GM13976 (cell line): ENCODE data around the gene ARHGEF10L.

Experiments
- DNase-seq: peaks from one replicate; pipeline ENCODE4 v3.0.0; 2012; ENCODE audit warnings: low spot score
- in situ Hi-C: fragments of 300-500 bp; cut with MboI; formaldehyde crosslinking; loops from one replicate; pipeline ENCODE4 v1.12.0; 2022; ENCODE audit warnings: low sequenced_read_pairs, mixed read lengths, inconsistent platforms; ENCODE audit not compliant: unreplicated experiment
- TF ChIP-seq, protein P1 (sequence below): IDR thresholded peaks from 2 replicates; pipeline ENCODE4 v1.5.1; 2012; ENCODE audit warnings: borderline replicate concordance, mild to moderate bottlenecking; ENCODE audit not compliant: insufficient read depth; ENCODE audit errors: extremely low read depth, missing control alignments, control extremely low read depth

Gene ARHGEF10L

DNA sequence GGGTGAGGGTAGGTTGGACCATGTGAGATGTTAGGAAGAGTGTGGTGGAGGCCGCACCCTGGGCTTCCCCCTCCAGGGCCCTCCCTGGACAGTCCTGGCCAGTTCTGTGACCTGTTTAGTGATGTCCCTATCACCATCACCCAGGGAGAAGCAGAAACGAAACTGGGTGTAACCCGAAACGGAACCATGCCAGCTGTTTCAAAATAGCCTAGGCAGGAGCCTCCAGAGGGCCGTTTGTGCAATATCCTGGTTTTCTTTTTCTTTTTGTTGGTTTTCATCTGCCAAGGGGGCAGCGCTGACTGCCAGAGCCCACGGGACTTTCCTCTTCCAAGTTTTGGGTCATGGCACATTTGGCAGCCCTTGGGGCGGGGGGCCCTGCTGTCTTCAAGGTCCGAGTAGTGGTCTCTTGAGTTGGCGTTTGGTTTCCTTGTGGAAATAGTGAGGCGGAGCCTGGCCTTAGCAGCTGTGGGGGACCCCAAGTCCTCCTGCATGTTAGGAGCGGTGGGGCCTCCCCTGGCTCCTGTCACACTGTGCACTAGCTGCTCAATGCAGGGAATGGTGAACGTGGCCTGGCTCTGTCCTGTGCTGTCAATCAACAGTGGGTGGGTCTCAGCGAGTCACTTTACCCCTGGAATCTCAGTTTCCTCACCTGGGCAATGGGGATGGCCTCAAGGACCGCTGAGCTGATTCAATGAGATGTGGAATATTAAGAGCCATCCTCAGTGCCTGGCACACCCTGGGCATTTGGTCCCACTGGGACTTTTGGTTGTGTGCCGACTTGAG, 90.7 kb downstream of the ARHGEF10L start:
- TF ChIP-seq, protein P1, sequence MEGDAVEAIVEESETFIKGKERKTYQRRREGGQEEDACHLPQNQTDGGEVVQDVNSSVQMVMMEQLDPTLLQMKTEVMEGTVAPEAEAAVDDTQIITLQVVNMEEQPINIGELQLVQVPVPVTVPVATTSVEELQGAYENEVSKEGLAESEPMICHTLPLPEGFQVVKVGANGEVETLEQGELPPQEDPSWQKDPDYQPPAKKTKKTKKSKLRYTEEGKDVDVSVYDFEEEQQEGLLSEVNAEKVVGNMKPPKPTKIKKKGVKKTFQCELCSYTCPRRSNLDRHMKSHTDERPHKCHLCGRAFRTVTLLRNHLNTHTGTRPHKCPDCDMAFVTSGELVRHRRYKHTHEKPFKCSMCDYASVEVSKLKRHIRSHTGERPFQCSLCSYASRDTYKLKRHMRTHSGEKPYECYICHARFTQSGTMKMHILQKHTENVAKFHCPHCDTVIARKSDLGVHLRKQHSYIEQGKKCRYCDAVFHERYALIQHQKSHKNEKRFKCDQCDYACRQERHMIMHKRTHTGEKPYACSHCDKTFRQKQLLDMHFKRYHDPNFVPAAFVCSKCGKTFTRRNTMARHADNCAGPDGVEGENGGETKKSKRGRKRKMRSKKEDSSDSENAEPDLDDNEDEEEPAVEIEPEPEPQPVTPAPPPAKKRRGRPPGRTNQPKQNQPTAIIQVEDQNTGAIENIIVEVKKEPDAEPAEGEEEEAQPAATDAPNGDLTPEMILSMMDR: no peak
- no peak for DNase-seq
- in situ Hi-C loops: no loop called here

- no peak for DNase-seq
- in situ Hi-C loops: no loop called here
- TF ChIP-seq, protein P1: no peak
Observed at GRCh38 chr1:17630986-17631385, 91.5 kb downstream of the ARHGEF10L start.

- in situ Hi-C loops: no loop called here
- DNase-seq: no peak
- TF ChIP-seq, protein P1: no peak
Observed at GRCh38 chr1:17631410-17631809, 91.9 kb downstream of the ARHGEF10L start.

DNA sequence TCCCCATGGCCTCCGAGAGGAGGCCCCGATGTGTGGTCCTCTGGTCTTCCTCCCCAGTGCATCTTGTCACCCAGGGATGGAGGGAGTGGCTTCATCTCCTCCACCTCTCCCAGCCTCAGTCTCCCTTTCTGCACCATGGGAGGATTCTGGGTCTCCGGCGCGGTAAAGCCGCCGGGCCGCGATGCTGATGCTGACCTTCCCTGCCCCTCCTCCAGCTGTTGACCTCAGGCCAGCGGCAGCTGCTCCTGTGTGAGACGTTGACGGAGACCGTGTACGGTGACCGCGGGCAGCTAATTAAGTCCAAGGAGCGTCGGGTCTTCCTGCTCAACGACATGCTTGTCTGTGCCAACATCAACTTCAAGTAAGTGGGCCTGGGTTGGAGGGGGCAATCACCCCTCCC, 92.6 kb downstream of the ARHGEF10L start:
- in situ Hi-C loops: no loop called here
- no peak for DNase-seq
- TF ChIP-seq, protein P1: no peak

- in situ Hi-C loops: no loop called here
- TF ChIP-seq, protein P1: no peak
- no peak for DNase-seq
Observed at GRCh38 chr1:17632541-17633184, 93.2 kb downstream of the ARHGEF10L start.

- no peak for DNase-seq
- TF ChIP-seq, protein P1: no peak
- in situ Hi-C loops: no loop called here
Observed at GRCh38 chr1:17633654-17634053, 94.2 kb downstream of the ARHGEF10L start.

GRCh38 chr1:17635276-17635675, 95.8 kb downstream of the ARHGEF10L start:
- TF ChIP-seq, protein P1: no peak
- in situ Hi-C loops: no loop called here
- no peak for DNase-seq
